Bone marrow (tissue), 2 donors: ENCODE results near the gene TCF12.
"Not testable (repeated sequence)": the region's sequence is repeated elsewhere in the genome, so short reads cannot be mapped to it uniquely, and the experiment has no call there.

ENCODE experiments used
- DNase-seq, 2 donors: peaks; one replicate each; lab custom pipeline; 2025; lab: John Stamatoyannopoulos, UW

The TCF12 gene

DNA sequence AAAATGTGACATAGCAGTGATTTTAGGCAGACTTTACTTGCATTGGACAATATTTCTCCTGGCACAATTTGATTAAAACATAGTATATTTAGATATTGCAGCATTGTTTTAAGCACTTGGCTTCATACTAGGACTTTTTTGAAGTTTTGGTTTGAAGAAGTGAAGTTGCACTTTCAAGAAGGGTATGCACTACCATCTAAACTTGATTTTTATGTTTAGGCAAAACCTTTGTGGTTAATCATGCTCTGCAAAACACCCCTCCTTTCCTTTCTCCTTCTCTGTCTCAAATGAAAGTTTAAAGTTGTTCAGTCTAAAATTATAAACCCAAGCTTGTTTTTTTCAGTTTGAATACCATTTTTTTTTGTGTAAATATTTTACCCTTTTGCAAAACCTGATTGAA lies 173.8 kb downstream of the TCF12 start:
- no peak for DNase-seq

DNA sequence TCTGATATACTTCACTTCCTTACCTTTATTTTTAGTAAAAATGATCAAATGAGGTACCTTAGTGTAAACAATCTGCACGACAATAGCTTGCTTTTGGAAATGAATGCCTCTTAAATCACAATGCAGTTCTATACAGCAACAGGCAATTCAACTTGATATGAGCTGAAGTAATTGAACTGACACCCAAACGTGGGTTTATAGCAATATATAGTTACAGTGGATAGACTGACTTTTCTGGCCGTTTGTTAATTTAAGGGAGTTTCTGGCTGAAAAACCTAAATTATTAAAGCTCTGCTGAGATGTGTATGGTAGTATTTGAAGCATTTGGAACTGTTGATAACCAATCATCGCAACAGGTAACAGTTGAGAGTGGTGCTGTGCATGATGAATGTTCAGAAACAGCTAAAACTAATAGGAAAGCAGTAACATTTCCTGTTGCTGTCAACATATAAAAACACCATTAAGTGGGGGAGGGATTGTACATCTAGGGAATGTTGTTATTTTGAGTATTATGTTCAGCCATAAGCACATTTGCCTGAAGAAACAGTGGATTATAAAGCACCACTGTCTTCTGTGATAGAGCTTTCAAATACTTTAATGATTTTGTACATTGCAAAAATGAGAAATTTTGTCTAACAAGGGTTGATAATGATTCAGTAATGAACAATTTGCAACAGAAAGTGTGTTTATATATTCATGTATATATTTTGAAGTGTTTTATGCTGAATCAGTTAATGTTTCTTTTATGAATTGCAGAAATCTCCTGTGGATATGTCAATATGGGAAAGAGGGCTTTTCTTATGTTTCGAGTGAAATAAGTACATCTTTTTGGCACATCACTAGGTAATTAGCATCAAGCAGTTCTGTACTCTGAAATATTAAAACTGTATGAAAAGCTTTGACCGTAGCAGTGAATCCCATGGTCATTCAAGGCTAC lies 176.1 kb downstream of the TCF12 start:
- no peak for DNase-seq

DNA sequence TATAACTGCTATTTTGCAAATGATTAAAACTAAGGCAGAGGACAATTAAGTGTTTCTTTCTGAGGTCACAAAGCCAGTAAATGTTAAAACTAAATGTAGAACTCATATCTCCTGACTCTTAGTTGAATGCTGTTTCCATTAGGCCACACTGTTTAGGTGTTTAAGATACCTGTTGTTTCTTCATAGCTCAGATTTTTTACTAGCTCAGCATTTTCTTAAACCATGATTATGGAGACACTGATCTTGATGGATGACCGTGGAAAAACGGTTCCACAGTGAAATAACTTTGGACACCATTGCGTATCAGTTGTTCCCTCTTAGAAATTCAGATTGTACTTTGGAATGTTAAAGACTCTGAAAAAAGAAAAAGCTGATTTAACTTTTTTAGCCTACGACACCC lies 177.5 kb downstream of the TCF12 start:
- no peak for DNase-seq

DNA sequence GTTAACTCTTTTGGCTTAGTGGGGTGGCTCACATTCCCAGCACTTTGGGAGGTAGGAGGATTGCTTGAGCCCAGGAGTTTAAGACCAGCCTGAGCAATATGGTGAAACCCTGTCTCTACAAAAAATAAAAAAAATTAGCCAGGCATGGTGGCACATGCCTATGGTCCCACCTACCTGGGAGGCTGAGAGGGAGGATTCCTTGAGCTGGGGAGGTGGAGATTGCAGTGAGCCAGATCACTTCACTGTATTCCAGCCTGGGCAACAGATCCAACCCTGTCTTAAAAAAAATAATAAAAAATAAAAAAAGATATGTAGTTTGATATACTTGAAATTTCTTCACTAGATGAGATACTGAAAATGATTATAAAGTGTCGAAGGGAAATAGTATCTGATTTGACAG lies 178.8 kb downstream of the TCF12 start:
- DNase-seq: no peak

DNA sequence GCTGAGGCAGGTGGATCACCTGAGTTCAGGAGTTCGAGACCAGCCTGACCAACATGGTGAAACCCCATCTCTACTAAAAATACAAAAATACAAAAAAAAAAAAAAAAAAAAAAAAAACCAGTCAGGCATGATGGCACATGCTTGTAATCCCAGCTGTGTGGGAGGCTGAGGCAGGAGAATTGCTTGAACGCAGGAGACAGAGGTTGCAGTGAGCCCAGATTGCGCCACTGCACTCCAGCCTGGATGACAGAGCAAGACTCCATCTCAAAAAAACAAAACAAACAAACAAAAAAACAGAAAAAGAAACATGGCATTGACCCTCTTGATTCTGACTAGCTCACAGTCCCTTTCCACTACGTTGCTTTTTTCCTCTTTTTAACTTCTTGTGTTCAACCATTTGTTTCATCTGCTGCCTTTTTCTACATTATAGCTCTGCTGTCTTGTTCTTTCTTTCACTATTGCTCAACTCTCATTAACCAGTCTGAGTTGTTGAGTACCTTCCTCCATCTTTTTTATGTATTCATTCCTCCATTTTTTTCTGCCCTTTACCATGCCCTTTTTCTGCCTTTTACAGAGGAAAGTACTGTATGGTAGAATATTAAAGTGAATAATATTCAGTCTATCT lies 179.6 kb downstream of the TCF12 start:
- not testable (repeated sequence) for DNase-seq

DNA sequence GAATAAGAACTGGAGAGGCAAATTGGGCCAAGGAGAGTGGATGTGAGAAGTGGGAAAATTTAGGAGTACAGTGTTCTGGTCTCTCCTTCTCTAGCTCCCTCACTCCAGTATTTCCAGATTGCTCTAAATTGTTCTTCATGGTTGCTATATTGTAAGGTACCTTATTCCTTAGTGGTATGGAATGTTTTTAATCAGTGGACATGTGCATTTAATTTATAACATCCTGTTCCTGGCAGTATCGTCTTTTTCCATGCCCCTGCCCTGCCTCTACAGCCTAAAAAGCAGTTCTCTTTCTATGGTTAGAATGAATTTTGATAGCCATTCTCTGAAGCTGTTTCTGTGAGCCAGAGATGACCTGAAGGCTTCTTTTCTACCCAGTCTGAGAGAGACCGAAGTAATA lies 180.5 kb downstream of the TCF12 start:
- DNase-seq: no peak

DNA sequence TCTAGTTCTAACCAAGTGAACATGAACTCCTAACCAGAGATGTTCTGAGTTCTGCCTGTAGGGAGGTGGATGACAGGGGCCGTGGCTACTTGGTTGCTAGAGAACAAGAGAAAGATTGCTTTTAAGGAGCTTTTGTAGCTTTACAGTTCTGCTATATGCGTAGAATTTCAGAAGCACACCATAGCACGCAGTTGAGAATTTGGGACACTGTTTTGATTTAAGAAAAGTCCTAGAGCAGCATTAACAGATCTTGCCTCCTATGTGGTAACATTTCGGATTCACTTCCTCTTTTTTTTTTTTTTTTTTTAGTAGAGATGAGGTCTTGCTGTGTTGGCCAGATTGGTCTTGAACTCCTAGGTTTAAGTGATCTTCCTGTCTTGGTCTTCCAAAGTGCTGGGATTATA lies 181.7 kb downstream of the TCF12 start:
- DNase-seq: peak in 1 of 2 donors; percentile 33

DNA sequence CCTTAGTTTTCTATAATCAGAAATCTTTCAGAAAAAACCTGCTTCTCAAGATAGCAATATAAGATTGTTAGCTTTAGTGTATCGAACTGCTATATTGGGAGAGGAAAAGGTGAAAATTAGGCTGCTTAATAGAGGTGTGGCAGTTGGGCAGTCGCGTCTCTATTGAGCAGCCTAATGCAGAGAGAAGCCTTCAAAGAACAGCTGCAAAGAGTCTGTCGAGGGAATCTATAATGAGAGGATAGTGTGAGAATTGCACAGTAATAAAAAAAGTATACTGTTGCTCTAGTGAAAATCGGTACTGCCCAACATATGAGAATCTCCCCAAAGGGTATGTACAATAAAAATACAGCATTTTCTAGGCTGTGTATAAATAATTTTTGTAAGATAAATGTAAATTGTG lies 184.4 kb downstream of the TCF12 start:
- no peak for DNase-seq

DNA sequence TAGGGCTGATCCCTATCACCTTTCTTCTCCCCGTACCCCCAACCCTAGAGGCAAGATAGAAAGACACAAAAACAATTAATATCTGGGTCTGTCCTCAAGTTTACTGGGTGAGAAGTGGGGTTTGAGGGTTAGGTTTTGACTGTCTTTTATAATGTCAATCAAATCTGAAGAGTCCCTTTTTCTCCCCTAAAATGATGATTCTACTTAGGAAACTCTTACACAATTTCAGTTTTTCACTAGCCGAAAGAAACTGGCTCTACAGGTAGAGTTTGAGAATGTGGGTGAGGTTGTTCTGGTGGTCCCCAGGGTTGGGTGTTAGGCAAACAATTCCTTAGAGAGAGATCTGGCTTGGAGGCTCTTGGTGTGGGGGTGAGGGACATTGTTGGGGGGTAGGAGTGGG lies 189.9 kb downstream of the TCF12 start:
- DNase-seq: no peak

DNA sequence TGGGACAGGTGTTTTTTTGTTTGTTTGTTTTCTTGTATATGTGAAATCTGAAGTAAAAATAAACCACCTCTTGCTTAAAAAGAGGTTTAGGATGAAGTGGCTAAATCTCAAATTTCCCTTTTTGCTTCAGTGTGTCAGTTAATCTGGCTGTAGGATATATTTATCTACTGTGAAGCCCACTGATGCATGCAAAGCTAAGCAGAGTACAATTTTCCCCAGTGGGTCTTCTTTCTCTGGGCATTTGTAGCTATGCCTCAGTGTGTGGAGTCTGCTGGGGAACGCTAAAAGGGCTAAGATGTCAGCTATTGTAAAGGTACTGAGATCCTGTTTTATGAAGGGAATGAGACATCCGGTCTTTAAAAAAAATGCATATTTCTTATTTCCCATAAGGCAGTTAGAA lies 190.6 kb downstream of the TCF12 start:
- DNase-seq: no peak

DNA sequence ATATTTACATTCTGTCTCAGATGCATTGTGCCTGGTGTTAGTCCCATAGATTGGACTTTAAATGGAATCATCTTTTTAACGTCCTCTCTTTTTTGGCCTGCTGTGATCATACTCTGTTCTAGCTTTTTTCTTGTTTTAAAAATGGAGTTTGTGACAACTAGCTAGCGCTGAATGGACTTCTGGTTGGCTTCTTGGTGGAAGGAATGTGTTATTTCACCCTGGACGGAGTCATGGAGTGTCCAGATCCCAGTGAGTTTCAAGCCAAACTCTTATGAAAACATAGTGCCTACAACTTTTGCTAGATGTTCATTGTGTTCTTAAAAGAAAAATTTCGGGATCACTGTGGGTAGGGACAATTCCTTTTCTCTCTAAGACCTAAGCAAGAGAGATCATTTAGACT lies 192.6 kb downstream of the TCF12 start:
- no peak for DNase-seq

DNA sequence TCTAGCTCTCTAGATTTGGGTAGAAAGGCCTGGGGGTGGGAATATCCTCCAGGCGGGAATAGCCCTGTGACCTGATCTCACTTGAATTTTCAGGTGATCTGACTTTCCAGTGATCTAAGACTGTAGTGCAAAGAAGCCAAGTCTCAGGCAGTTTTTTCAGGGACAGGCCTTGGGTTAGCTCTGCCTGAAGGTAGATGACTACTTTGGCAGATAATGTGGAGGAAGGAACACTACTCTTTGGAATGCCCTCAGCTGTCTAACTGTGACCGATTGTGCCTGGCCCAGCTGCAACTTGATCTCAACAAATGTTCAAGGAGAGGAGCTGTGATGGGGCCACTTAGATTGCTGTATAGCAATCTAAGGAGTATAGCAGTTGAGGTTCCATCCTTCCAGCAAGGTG lies 193.7 kb downstream of the TCF12 start:
- no peak for DNase-seq

DNA sequence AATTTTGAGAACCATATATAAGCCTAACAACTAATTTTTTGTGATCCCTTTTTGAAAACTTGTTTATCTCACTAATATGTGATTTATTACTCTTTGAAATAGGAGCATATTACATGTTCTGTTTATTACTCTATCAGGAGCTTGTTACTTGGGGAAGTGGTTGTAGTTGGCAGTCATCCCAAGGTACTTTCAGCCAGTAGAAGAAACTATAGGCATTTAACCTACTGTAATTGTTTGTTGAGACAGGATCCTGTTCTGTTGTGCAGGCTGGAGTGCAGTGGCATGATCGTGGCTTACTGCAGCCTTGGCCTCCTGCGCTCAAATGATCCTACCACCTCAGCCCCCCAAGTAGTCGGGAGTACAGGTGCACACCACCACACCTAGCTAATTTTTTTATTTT lies 195.6 kb downstream of the TCF12 start:
- DNase-seq: peak in 1 of 2 donors; percentile 80

DNA sequence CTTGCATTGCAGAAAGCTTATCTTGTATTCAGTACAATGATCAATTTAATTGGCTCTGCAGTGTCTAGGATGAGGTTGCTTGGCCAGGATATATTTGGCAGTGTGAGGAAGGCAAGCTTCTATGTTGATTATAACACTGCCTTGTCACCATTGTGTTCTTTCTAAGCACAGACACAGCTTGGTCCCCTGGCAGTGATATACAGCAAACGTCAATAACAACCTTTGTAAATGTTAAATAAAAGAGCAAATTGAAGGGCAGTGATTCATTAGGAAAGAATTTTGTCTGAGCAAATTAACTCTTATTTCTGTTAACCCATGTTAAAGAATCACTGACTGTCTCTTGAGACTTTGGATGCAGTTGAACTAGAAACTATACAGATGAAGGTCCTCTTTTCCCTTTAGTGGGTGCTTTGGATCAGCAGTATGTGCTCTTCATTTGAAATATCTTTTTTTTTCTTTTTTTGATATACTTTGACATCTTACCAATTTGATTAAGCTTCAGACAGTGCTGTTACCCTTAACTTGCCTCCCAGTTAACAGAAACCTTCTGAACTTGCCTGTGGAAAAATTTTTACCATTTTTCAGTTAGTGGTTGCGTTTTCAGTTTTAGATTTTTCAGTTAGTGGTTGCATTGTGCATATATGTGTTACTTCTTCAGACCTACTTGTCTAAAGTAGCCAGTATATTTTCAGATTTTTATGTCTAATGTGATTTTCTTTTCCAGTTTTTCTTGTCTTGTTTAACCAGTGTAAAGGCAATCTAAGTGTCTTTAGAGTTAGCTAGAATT lies 199.8 kb downstream of the TCF12 start:
- no peak for DNase-seq

DNA sequence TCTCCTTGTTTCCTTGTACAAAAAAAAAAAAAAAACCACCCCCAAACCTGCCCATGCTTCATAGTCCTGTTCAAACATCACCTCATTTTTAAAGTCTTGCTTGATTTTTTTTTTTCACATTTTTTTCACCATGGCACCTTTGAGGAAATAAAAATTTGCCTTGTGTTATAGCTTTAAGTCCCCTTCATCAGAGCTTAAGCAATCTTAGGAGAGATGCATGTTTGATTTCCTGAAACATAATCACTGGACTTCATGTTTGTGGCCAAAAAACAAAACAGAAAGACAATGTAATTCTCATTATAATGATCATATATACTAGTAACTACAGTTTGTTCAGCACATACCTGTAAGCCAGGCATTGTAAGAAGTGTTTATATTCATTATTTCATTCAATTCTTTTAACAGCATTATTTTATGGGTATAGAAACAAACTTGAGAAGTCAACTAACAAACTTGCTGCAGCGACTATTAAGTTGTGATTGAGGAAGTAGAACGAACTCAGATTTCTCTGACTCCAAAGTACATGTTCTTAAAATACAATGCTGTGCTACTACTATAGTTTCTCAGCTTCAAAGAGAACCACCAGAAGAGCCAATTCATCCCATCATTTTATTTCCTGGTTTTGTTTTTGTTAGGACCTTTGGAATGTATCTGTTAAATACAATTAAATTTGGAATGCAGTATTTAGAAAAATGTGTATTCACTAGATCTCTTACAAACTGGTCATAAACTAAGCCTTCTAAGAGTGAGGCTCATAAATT lies 203.8 kb downstream of the TCF12 start:
- peak in 1 of 2 donors; percentile 21 for DNase-seq

DNA sequence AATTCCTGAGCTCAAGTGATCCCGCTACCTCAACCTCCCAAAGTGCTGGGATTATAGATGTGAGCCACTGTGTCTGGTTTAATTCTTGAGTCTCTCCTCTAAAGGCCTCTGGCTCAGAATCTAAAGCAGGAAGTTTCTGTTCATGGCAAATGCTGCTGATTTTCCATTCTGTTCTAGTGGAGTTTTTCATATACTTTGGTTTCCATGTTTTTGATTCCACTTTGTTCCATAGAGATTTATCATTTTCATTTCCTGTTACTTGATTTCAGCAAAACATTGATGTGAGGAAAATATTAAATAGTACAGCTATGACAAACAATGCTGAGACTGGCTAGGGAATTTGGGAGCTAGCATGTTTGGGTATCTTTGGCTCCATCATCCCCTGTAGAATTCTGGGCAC lies 205.6 kb downstream of the TCF12 start:
- DNase-seq: no peak

DNA sequence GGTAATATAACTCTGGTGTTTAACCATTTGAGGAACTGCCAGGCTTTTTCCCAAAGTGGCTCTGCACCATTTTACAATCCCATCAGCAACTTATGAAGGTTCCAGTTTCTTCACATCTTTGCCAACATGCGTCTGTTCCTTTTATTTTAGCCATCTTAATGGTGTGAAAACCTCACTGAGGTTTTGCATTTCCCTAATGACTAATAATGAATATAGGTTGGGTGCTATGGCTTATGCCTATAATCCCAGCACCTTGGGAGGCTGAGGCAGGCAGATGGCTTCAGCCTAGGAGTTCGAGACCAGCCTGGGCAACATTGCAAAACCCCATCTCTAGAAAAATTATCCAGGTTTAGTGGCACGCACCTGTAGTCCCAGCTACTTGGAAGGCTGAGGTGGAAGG lies 210.6 kb downstream of the TCF12 start:
- no peak for DNase-seq

DNA sequence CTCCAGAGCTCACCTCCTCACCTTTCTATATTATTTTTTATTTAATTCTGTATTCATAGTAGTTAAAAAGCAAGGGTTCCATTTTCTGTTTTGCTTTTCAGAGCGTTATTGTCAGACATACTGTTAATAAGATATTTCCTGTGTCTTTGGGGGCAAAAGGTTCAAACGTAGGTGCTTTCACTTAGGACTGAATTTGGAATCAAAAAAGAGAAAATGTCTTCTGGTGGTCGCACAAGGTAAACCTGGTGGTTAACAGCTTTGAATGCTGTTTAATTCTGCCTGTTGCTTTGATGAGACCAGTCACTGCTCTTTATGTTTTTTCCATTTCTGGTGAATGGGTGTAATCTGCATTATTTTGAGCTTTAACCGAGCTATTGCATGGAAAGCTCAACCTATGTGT lies 212.5 kb downstream of the TCF12 start:
- no peak for DNase-seq

DNA sequence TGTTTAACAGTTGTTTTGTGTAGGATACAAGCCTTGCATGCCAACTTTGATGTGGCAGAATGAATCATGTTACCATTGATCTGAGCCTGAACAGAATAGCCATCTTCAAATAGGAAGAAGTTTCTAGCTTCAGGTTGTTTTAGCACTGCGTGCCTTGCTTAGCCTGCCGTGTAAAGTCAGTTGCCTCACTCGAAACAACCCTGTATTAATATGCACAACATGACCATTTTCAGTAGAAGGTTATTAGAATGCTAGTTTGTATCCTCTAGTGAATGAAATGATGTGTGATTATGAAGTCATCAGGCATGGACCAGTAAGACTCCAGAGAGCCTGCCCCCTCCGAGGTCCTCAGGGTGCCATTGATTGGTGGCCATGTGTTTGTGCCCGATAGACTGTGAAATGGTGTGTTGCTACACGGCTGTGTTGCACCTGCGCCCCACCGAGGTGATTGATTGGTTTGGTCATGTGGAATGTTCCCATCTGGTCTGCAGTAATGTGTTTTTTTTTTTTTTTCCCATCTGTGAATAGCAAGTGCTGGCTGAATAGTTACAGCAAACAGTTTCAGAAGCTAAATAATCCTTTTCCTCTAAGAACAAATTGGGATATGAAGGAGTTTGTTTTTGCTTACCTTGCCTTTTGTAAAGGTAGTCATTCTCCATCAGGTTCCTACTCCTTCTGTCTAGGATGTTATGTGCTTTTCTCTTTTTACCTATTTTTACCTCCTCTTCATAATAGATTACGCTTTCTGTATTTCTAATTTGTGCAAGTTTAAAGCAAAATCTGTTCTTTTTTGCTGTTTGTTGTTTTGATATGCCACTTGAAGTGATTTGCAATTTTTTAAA lies 214.9 kb downstream of the TCF12 start:
- DNase-seq: no peak

DNA sequence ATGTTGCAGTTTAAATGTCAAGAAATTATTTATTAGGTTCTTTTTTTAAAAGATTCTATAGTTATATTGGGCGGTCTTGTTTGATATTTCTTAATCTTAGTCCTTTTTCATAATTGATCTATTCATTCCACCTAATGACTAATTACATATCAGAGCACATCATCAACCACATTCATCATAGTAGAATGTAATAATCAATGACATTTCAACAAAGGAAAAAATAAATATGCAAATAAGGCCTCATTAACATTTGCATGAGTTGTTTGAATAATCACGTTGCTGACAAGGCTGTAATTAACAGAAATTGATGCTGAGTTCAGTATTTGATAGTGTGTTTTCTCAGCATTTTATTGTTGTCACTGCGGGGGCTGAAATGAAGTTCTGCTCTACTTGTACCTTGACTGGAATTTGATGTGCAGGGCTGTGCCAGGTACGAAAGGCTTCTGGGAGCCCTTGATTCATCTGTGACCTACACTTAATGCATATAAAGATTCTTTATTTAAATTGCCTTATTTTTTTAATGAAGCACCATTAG lies 215.7 kb downstream of the TCF12 start:
- no peak for DNase-seq

DNA sequence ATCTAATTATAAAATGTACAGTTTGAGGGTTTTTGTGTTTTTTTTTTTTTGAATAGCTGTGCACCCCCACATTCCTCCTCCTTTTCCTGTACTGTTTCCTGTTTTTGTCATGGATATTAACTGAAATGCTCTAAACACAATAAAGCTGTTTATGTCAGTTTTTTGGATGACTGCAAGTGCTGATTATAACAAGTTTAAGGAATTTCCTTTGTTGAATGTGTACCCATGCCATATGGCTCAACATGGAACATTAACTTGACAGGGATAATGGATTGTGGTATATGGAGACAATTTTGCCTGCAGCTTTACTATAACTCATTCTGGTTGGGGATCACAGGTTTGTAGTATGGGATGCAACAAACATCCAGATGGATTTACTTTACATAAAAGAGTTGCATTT lies 216.4 kb downstream of the TCF12 start:
- DNase-seq: no peak
